HG02759 (cell line): ENCODE data around the gene CACNA2D4.
"Not testable (repeated sequence)": the region's sequence is repeated elsewhere in the genome, so short reads cannot be mapped to it uniquely, and the experiment has no call there.

Experiments
- ATAC-seq: cut with Tn5 transposase; IDR thresholded peaks from one replicate; pipeline ENCODE4 v1.9.1; 2021; ENCODE audit warnings: mild to moderate bottlenecking, moderate library complexity; ENCODE audit not compliant: unreplicated experiment

The CACNA2D4 gene, protein sequence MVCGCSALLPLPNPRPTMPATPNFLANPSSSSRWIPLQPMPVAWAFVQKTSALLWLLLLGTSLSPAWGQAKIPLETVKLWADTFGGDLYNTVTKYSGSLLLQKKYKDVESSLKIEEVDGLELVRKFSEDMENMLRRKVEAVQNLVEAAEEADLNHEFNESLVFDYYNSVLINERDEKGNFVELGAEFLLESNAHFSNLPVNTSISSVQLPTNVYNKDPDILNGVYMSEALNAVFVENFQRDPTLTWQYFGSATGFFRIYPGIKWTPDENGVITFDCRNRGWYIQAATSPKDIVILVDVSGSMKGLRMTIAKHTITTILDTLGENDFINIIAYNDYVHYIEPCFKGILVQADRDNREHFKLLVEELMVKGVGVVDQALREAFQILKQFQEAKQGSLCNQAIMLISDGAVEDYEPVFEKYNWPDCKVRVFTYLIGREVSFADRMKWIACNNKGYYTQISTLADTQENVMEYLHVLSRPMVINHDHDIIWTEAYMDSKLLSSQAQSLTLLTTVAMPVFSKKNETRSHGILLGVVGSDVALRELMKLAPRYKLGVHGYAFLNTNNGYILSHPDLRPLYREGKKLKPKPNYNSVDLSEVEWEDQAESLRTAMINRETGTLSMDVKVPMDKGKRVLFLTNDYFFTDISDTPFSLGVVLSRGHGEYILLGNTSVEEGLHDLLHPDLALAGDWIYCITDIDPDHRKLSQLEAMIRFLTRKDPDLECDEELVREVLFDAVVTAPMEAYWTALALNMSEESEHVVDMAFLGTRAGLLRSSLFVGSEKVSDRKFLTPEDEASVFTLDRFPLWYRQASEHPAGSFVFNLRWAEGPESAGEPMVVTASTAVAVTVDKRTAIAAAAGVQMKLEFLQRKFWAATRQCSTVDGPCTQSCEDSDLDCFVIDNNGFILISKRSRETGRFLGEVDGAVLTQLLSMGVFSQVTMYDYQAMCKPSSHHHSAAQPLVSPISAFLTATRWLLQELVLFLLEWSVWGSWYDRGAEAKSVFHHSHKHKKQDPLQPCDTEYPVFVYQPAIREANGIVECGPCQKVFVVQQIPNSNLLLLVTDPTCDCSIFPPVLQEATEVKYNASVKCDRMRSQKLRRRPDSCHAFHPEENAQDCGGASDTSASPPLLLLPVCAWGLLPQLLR

DNA sequence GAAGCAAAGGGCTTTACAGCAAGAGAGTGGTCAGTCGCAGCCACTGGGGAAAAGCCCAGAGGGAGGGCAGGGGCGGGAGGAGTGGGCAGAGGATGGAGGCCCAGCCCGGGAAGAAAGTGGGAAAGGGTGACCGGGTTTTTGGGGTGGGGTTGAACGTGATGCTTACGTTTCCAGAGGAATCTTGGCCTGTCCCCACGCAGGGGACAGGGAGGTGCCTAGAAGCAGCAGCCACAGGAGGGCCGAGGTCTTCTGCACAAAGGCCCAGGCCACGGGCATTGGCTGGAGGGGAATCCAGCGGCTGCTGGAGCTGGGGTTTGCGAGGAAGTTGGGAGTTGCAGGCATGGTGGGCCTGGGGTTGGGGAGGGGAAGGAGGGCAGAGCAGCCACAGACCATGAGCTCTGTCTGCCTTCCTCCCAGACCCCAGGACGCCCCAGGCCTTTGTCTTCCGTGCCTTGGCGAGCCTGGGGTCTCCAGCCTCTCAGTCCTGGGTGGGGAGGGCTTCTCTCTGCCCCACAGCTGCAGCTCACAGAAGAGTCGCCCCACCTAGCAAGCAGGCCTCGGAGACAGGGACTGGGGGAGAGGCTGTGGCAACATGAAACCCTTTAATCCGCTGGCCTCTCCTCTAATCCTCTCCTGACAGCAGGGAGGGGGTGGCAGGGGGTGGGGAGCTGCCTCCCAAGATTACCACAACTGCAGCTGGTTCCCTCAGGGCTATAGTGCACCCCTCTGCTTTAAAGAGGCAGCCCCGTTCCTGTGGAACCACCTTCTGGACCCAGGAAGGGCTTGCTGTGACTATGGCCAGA is at the start of gene CACNA2D4:
TSS of gene CACNA2D4 (minus strand) at position 572 of the 803 bp plus-strand sequence. CDS start at position 393, 179 bp downstream.
- ATAC-seq: no peak

DNA sequence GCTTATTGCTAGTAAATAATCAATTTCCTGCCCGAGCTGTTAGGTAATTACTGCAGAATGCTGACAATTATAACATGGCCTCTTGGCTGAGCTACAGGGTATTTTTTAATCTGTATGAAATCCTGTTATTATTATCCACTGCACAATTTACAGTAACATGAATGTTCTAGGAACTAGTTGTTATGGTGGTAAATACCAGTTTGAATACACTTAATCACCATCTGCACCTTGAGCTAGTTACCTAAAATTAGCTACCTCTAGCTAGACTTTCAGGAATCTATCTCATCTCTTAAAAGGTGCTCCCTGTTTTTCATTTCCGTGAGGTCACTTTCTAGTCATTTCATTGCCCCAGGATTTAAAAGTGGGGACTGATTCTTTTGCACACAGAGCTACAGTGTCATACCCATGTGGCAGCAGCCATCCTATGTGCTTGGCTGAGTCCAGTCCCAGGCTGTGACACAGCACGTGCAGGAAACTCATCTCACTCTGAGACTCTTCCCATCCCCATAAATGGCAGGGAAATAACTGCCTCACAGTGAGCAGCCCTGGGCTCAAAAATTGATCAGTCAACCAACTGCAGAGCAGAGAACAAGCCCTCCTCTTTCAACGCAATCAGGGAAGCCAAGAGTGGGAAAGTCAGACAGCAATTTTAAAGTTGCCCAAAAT is 48.2 kb upstream of the CACNA2D4 start:
- no peak for ATAC-seq

DNA sequence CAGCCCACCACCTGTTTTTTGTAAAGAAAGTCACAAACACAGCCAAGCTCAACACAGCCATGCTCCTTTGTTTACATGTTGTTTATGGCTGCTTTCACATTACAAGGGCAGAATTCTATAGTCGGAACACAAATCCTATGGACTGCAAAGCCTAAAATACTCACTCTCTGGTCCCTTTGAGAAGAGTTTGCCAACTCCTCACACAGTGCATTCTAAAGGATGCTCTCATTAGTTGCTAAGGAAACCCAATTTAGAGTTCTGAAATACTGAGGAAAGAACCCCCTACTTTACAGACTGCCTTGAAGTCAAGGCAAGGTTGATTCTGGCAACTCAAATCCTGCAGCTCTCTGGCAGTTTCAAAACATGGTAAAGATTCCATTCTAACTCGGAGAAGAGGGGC is 47.5 kb upstream of the CACNA2D4 start:
- ATAC-seq: no peak

DNA sequence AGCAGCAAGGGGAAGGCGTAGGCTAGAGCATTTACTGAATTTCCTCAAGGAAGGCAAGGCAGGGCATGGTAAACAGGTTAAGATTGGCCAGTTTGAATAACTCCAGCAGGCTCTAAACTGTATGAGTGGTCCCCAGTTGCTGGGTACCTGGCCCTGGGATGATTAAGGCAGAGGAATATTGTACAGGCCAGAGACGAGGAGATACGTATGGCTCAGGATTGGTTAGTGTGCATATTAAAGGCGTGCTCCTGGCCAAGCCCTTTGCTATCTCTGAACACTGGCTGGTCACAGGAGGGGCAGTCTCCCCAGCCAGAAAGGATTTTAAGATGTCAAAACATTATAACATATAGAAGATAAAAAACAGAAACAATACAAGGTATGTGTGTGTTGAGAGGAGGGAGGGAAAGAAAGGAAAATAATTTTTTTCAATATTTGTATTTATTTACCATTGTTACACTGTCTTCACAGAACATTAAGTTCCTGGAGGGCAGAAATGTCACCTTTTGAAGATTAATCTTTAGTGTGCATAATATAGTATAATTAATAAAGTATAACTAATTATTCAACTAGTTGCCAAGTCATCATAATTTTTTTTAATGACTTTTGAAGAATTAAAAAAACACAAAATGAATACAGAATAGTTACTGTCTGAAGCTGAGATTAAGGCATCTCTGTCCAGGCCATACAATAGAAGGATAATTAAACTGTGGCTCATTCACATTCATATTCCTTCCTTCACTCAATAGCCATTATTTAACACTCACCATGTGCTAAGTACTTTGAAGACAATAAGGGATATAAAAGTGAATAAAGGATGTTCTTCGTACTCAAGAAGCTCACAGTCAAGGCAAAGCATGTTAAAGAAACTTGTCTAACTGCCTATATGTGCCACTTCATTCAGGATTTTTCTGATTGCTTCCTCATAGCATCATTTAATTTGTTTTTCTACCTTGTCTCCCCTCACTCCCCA is 43.9 kb upstream of the CACNA2D4 start:
- ATAC-seq: no peak

DNA sequence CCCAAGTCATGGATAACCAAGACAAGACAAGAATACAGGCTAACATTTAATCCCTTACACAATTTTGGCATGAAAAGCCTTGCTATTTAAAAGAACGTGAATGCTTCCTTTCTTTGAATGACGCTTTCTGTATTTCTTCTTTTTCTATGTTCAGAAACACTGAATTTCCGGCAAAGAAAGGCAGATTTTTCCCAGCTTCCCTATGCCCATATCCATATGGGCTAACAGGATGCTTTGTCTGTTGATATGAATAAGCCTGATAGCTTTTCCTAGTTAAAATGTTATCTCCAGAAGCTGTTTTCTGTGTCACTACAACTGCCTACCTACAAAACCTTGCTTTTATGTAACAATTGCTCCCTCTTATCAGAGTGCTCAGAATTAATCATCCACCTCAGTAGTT is 38.3 kb upstream of the CACNA2D4 start:
- ATAC-seq: no peak

DNA sequence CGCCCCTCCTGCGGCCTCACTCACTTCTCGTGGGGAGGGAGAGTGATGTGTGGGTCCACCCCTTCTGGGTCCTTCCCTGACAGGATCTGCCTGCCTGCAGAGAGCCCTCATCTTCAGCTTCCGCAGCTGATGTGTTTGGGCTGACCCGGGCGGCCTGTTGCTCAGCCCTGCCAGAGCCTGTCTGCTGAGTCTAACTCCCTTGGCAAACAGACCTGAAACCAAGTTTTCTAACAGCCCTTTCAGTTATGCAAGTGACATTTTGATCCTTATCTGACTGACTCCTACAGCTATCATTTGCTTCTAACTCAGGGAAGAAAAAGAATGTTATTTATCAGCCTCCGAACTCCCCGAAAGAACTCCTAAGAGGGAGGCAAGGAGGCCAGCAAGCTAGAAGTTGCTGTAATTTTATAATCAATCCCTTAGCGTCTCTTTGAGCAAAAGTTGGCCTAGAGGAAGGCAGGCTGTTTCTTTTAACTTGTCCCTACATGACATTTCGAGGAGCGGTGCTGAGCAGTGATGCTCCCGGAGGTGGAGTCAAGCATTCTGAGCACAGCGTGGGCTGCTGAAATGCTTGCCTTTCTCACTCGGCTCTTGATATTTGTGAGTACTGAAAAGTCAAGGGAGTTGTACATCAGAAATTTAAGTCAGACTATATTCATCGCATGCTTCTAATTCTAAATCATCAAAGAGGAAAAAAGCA is 31.5 kb upstream of the CACNA2D4 start:
- no peak for ATAC-seq

DNA sequence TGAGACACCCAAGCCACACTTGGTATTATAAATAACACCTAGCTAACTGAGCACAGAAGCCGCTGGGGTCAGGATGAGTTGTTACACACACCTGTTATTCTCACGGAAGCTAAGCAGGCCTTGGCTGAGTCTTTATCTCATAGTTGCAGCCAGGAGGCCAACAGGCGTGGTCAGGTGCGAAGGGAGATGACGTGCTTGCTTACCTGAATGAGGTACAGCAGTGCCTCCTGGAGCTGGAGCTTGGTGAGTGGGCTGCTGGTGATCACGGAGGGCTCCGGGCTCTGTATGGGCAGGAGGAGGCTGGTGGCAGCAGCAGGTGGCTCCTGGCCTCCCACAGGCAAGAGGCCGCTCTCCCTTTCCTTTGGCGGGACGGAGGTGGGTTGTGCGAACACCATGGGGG is 30.4 kb upstream of the CACNA2D4 start:
- no peak for ATAC-seq

DNA sequence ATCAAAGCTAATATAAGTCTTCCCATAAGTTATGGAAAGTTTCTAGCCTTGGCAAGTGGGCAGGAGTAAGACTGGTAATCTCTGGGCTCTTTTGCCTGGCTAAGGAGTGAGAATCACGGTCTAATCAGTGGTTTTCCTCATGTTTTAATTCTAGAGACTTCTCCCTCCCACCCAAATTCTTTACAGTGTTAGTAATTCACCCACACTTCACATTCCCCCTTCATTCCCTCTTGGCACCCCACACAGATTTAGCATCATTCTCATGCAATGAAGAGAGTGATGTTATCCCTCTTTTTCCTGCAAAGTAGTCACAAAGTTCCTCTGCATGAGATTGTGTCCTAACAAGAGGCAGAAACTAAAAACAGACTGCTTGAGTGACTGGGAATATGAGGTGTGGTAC is 28.6 kb upstream of the CACNA2D4 start:
- ATAC-seq: no peak

DNA sequence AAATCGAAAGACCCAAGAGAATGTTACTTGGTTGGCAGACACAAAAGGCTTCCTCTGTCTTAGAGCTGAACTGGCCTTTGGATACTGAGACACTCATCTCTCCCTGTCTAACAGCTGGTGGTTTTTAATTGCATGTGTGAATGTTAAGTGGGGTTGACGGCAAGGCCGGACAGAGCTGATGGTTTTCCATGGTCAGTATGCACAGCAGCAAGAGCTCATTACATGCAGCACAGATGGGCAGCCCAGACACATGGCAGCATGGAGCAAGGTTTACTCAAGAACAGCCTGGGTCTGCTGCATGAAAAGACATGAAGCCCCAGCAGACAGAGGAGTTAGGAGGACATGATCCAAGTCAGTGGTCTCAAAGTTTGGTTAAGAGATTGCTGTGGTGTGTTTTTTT is 27.8 kb upstream of the CACNA2D4 start:
- no peak for ATAC-seq

DNA sequence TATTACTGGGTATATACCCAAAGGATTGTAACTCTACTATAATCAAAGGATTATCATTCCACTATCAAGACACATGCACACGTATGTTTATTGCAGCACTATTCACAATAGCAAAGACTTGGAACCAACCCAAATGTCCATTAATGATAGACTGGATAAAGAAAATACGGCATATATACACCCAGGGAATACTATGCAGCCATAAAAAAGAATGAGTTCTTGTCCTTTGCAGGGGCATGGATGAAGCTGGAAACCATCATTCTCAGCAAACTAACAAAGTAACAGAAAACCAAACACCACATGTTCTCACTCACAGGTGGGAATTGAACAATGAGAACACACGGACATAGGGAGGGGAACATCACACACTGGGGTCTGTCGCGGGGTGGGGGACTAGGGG is 27.1 kb upstream of the CACNA2D4 start:
- ATAC-seq: not testable (repeated sequence)

DNA sequence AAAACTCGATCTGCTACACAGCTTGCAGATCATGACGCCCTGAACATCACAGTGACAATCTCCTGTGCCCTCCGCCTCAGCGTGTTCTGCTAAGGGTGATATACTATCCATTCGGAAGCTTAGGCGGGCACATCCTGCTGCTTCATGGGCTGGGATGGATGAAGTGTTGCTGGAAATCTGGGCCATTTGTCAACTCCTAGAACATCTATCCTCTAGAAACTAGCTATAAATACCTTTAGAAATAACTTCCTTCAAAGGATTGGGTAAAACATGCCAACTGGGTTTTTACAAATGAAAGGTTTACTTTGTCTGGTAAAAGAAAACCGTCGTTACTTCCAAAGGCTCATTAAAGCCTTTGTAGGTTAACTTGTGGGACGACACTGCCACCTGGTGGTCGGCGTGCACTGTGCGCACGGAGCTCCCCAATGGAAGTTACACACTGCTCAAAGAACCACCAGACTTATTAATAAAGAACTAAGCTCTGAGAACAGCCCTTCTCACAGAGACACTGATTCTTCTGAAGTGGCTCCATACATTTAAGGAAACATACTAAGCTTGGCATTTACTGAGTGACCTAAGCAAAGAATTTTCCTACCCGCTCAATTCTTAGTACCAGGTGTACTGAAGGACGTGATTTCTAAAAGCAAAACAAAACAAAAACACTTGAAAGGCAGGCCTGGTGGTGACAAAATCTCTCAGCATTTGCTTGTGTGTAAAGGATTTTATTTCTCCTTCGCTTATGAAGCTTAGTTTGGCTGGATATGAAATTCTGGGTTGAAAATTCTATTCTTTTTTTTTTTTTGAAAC is 21.6 kb upstream of the CACNA2D4 start:
- ATAC-seq: no peak

DNA sequence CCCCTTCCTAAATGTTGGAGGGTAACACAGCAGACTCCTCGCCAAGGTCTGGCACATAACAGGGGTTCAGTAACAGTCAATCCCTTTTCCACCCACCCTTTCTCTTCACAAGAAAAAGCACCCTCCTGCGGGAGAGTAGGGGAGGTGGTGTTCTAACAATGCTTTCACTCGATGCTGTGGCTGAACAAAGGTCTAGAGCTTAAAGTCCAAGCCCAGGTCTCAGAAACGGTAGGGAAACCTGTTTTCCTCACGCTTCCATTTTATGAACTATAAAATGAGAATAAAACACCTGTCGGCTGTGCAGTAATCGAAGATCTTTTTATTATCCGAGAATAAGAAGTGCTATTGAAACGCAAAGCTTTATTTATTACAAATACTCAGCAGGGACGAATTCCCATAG is 20.9 kb upstream of the CACNA2D4 start:
- no peak for ATAC-seq

DNA sequence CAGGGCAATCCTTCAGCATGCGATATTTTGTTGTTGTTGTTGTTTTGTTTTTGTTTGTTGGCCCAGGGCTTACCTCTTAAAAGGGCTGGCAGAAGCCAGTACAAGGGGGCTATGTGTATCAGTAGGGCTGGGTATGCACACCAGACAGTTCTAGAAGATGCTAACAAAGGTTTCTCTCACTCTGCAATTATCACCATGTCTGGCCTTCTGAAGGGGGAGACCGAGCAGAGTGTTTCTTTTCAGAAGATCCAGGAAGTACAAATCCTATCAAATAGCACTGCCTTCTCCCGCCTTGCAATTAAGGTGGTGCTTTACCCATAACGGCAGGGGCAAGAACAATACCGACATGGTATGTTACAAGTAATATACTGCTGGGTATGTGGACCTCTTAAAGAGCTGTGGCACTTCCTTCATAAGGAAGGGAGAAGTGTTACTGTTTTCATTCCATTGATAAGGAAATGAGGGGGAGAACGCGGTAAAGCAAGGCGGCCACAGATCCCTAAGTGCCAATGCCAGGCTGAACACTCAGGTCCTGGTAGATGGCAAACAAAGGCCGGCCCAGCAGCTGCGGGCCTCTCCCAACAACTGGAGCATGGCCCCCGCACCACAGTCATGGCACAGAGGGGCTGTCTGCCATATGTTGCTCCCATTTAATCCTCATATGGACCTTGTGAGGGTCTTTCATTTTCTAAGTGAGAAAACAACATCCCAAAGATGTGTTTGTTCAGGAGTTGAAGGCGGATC is 19.2 kb upstream of the CACNA2D4 start:
- no peak for ATAC-seq

DNA sequence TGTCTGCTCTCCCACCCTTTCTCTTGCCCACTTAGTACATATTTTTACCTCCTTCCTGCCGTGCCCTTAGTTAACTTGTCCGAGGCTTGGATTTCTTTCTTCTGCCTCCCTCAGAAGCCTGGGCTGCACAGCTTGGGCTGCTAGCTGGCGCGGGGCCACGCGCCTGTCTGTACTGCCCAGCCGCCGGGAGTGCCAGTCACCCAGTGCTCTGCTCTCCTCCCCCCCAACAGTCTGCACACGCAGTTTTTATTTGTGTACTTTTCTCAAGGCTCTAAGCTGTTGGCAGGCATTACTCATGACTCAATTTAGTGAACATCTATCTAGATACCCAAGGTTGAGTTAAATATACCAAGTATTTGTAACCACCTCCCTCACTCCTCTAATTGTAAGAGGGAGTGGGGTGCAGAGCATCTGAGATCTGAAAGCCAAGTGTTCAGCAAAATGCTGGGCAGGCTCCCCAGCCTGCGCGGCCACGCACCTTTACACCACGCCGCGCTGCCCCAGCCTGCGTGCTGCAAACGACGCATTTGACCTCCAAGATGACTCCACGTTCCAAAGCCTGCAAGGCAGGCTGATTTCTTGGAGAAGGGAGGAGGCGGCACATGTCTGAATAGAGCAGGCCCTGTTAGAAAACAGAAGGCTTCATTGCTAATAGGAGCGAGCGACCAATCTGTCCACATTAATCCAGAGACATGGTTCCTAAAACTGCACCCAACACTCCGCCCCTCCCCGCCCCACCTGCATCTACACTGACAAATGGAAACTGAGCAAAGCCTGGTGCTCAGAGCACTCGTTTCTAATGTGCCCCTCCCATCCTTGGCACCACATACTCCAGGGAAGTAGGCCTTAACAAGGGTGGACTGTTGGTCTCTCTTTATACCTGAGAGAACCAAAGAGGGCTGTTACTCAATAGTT is 18.2 kb upstream of the CACNA2D4 start:
- ATAC-seq: no peak

DNA sequence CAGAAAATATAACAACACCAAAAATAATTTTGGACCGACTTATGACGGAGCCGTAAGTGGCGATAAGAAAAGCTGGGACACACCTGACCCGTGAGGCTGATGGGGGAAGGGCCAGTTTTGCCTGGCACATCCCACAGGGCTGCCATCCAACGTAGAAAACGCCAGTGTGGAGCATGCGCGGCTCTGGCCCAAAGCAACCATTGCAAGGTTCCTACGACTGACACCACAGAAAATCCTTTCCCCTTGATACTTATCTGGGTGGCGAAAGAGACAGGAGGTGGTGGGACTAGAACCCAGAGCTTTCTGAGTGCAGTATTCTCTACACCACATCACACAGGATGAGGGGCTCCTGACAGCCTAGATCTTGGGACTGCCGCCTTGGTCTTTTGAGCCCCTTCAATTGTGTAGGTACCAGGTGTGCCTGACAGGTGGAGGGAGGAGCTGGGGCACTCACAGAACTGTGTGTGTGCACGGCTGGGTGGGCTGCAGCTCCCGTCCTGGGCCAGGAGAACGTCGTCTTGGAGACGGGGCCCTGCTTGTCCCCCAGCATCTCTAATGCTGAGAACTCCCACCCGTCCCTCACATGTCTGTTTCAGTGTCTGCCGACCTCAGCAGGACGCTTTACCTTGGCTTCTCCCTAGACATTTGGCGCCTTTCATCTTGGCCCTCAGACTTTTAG is 17.4 kb upstream of the CACNA2D4 start:
- no peak for ATAC-seq
